Vagina (tissue), 2 donors: ENCODE results near the gene PPP1R9B. TPM values are rescaled to one million over a fixed set of nuclear protein-coding genes. Genes with fewer than 3 reads are reported as not detected.

Source experiments
- DNase-seq, 2 donors: peaks; one replicate each; pipeline ENCODE4 v3.0.0-alpha.2; 2017; ENCODE audit errors: extremely low spot score in 2 of 2
- H3K27ac ChIP-seq: fragments of 200-600 bp; sonication (generic); one replicate; pipeline ENCODE4 v1.5.1; 2019
- H3K27me3 ChIP-seq: fragments of 200-600 bp; sonication (generic); one replicate; pipeline ENCODE4 v1.5.1; 2019
- H3K36me3 ChIP-seq, 2 donors: fragments of 200-600 bp; sonication (generic); one replicate each; pipeline ENCODE4 v1.5.1; 2017 to 2019
- H3K4me1 ChIP-seq: fragments of 200-600 bp; sonication (generic); one replicate; pipeline ENCODE4 v1.5.1; 2019
- H3K4me3 ChIP-seq, 2 donors: fragments of 200-600 bp; sonication (generic); 1 replicate in 1 of 2; 2 replicates in 1 of 2; pipeline ENCODE4 v1.5.1; 2016 to 2019
- H3K9me3 ChIP-seq: fragments of 200-600 bp; sonication (generic); one replicate; pipeline ENCODE4 v1.5.1; 2019
- CTCF ChIP-seq, 3 experiments: fragments of 450-650 bp in 2 of 3; fragments of 200-600 bp in 1 of 3; sonication (generic) in 1 of 3; IDR thresholded peaks; one replicate each; pipeline ENCODE4 v1.5.1; 2017 to 2019; ENCODE audit warnings: antibody characterized with exemption in 3 of 3, mild to moderate bottlenecking in 2 of 3, moderate library complexity in 2 of 3
- POLR2A ChIP-seq, 2 donors: fragments of 450-650 bp; IDR thresholded peaks; one replicate each; pipeline ENCODE4 v1.6.1; 2017; ENCODE audit warnings: antibody characterized with exemption in 2 of 2, mild to moderate bottlenecking in 2 of 2, moderate library complexity in 2 of 2
- POLR2AphosphoS5 ChIP-seq, 2 donors: sonication (generic); formaldehyde crosslinking; IDR thresholded peaks; one replicate each; pipeline ENCODE4 v1.9.0; 2017; ENCODE audit warnings: antibody characterized with exemption in 2 of 2, mild to moderate bottlenecking in 2 of 2, low read depth in 1 of 2; ENCODE audit not compliant: insufficient read depth in 1 of 2
- intact Hi-C: fragments of 100-400 bp; cut with DNase I; formaldehyde crosslinking; loops from one replicate; pipeline ENCODE4 v1.15.1; 2023
- total RNA-seq: library from RNA; depleted of rRNA; stranded (reverse); fragments of >200 nt; gene quantifications from one replicate; pipeline ENCODE4 v1.2.3, GENCODE V29; 2016

Gene PPP1R9B
- total RNA-seq, 1 donor from 2014 or later: 37.6 TPM

GRCh38 chr17:50102164-50102991, 48.1 kb downstream of the PPP1R9B start:
- Histone ChIP-seq H3K36me3 (peaks cover 0 to 16% of the 10 kb centered on the region in 2 donors), H3K4me1 (peaks cover 51% of the 10 kb centered on the region), H3K27me3 (no peaks in the 10 kb centered on the region), H3K4me3 (peak overlapping the region in 1 of 2 donors; percentile 4), H3K9me3 (no peaks in the 10 kb centered on the region), H3K27ac (peak overlapping the region; percentile 87)
- no peak for DNase-seq
- intact Hi-C loops: no loop called here
- TF ChIP-seq CTCF (IDR thresholded peaks at IDR 0.05) (no peak), POLR2AphosphoS5 (IDR thresholded peaks at IDR 0.05; ENCODE audit: insufficient read depth in 1 of 2, low read depth in 1 of 2) (no peak), POLR2A (IDR thresholded peaks at IDR 0.05) (no peak)

- intact Hi-C loops: no loop called here
- Histone ChIP-seq H3K4me3 (peak overlapping the region; percentile 4 to 17), H3K36me3 (peaks cover 0 to 8% of the 10 kb centered on the region in 2 donors), H3K9me3 (no peaks in the 10 kb centered on the region), H3K27me3 (no peaks in the 10 kb centered on the region), H3K4me1 (peaks cover 59% of the 10 kb centered on the region), H3K27ac (peak overlapping the region; percentile 87)
- TF ChIP-seq POLR2AphosphoS5 (IDR thresholded peaks at IDR 0.05; ENCODE audit: insufficient read depth in 1 of 2, low read depth in 1 of 2) (peak in 1 of 2 donors; percentile 39), CTCF (IDR thresholded peaks at IDR 0.05) (no peak), POLR2A (IDR thresholded peaks at IDR 0.05) (no peak)
- DNase-seq: no peak
These were observed 48.9 kb downstream of the PPP1R9B start for GRCh38 chr17:50101346-50102163.

- no peaks in the 10 kb centered on the region for H3K27me3 ChIP-seq
- no peak for DNase-seq
- peak overlapping the region; percentile 87 for H3K27ac ChIP-seq
- peak overlapping the region; percentile 4 to 17 for H3K4me3 ChIP-seq
- H3K4me1 ChIP-seq: peaks cover 65% of the 10 kb centered on the region
- intact Hi-C loops: no loop called here
- H3K36me3 ChIP-seq: peaks cover 0 to 2% of the 10 kb centered on the region in 2 donors
- no peak for TF ChIP-seq POLR2AphosphoS5 (IDR thresholded peaks at IDR 0.05; ENCODE audit: insufficient read depth in 1 of 2, low read depth in 1 of 2)
- H3K9me3 ChIP-seq: no peaks in the 10 kb centered on the region
These were observed 49.5 kb downstream of the PPP1R9B start for GRCh38 chr17:50100921-50101345.

- intact Hi-C loops: no loop called here
- Histone ChIP-seq H3K36me3 (no peaks in the 10 kb centered on the region), H3K27ac (peak overlapping the region; percentile 87), H3K27me3 (no peaks in the 10 kb centered on the region), H3K9me3 (no peaks in the 10 kb centered on the region), H3K4me1 (peaks cover 69% of the 10 kb centered on the region), H3K4me3 (no peak overlapping the region)
- TF ChIP-seq POLR2AphosphoS5 (IDR thresholded peaks at IDR 0.05; ENCODE audit: insufficient read depth in 1 of 2, low read depth in 1 of 2) (no peak), CTCF (IDR thresholded peaks at IDR 0.05) (no peak), POLR2A (IDR thresholded peaks at IDR 0.05) (no peak)
- no peak for DNase-seq
These were observed 50.0 kb downstream of the PPP1R9B start for GRCh38 chr17:50100480-50100883.

- intact Hi-C loops: no loop called here
These were observed 51.5 kb downstream of the PPP1R9B start for GRCh38 chr17:50099003-50099402.

More at GRCh38 chr17:50099003-50099402, 51.5 kb downstream of the PPP1R9B start:
- Histone ChIP-seq H3K36me3 (no peaks in the 10 kb centered on the region), H3K27me3 (no peaks in the 10 kb centered on the region), H3K27ac (no peak overlapping the region), H3K9me3 (no peaks in the 10 kb centered on the region), H3K4me3 (no peak overlapping the region), H3K4me1 (peaks cover 70% of the 10 kb centered on the region)
- DNase-seq: no peak
- TF ChIP-seq CTCF (IDR thresholded peaks at IDR 0.05) (no peak), POLR2A (IDR thresholded peaks at IDR 0.05) (no peak), POLR2AphosphoS5 (IDR thresholded peaks at IDR 0.05; ENCODE audit: insufficient read depth in 1 of 2, low read depth in 1 of 2) (no peak)
